ENCODE results near the gene RAB24.

DNA sequence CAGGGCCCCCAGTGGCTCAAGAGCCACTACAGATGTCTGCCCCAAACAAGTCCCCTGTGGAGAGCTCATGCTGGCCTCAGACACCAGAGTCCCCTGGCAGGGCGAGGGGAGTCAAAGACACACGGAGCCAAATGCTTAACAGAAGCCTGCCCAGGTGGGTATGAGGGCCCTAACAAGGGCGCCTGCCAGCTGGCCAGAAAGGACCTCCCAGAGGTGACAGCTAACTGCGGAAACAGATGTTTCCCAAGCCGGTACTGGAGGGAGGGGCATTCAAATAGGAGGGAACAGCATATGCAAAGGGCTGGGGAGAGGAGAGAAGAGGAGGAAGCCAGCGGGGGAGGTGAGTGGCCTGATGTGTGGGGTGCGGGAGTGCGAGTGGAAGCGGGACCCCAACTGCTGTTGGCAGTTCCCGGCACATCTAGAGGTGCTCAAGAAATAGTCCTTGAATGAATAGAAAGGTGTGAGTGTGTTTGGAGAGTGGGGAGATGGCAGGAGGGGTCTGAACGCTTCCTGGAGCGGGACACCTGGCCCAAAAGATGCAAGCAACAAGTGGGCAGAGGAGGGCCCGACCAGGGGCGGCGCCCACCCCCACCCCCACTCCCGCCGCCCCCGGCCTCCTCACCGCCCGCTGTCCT, 7.4 kb upstream of the RAB24 start:
- TF ChIP-seq, protein P1, sequence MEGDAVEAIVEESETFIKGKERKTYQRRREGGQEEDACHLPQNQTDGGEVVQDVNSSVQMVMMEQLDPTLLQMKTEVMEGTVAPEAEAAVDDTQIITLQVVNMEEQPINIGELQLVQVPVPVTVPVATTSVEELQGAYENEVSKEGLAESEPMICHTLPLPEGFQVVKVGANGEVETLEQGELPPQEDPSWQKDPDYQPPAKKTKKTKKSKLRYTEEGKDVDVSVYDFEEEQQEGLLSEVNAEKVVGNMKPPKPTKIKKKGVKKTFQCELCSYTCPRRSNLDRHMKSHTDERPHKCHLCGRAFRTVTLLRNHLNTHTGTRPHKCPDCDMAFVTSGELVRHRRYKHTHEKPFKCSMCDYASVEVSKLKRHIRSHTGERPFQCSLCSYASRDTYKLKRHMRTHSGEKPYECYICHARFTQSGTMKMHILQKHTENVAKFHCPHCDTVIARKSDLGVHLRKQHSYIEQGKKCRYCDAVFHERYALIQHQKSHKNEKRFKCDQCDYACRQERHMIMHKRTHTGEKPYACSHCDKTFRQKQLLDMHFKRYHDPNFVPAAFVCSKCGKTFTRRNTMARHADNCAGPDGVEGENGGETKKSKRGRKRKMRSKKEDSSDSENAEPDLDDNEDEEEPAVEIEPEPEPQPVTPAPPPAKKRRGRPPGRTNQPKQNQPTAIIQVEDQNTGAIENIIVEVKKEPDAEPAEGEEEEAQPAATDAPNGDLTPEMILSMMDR (IDR thresholded peaks at IDR 0.05), result no peak
- no peak for TF ChIP-seq POLR2A (IDR thresholded peaks at IDR 0.05)
